Non-pigmented ciliary epithelial cell (primary cell): ENCODE results near the gene SCAPER.

ENCODE experiments used
- DNase-seq: peaks from one replicate; pipeline ENCODE4 v3.0.0-alpha.2; 2010; ENCODE audit warnings: low read depth

SCAPER gene

DNA sequence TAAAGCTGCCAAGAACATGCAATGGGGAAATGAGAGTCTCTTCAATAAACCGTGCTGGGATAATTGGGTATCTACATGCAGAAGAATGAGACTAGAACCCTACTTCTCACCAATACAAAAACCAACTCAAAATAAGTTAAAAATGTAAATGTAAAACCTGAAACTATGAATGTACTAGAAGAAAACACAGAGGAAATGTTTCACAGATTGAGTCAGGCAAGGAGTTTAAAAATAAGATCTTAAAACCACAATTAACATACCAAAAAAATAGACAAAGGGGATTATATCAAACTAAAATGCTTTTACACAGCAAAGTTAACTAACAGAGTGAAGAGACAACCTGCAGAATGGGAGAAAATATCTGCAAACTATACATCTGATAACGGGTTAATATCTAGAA lies 478.2 kb downstream of the SCAPER start:
- DNase-seq: no peak

DNA sequence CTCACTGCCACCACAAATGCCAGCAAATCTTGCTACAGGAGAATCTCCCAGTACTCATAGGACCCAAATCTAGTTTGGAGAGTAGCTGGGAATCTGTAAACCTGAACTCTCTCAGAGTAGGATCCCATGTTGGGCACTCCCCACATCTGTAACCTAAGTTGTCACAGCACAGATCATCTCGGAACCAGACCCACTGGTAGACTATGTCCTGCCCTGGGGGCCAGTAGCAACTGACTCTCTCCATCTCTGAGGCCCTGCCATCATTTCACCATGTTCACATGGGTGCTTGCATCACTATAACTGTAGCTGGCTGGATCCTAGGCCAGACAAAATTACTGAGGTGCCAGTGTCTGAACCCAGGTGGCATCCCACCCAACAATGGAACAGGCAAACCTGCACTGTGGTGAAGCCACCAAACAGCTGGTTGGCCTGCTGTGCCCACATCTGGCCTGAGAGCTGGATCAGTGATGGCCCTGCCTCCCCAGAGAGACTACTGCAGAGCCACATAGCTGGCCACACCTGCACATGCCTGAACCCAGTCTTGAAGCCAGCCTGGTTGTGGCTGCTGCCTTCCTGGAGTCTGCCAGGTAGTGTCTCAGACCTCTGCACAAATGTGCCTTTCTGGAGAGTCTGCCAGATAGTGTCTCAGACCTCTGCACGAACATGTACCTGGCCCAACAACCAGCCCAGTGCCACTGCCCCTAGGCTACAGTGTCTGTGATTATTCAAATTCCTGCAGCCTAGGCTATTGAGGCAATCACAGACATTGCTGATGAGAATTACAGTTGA lies 486.6 kb downstream of the SCAPER start:
- DNase-seq: no peak

DNA sequence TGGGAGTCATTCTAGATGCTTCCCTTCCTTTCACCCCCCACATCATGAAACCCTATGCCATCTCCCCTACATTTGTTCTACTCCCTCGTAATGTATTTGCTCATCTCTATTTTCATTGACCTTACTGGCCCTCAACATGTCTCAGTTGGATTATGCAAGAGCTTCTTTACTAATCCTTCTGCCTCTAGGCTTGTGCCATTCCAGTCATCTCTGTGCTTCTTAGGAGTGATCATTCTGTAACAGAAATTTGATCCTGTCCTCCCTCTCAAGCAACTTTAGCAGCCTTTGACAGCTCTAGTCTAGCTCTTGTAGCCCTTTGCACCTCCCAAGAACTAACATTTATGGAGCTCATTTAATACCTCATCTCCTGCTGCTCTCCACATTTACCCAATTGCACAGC lies 503.9 kb downstream of the SCAPER start:
- DNase-seq: no peak

DNA sequence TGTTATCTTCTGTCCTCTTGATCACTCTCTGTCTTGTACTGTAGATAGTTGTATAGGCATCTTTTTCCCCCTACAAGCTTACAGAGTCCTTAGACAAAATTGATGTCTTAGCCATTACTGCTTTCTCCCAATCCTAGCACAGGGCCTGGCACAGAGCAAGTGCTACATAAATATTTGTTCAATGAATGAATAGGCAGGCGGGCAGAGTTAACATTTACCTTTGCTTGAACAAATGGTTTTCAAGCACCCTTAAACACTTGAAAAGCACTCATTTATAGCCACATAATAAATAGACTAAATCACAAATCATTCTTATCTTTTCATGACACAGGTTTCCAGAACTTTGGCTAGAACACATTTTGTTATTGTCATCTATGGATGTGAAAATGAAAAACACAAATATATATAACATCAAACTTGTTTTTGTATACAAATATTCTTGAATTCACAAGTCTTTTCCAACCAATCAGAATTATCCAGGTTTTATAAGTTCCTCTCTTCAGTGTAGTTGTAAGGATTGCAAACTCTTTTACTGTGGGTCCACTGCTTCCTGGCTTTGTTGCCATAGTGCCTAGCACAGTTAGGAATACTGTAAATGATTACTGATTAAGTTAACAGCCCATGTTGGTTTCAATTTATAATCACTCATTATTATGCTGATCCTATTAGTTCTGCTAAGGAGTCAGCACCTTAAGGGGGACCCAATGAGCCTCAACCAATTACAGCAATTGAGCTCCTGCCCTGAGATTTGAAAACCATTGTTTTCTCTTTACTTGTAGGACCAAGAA lies 506.6 kb downstream of the SCAPER start:
- DNase-seq: no peak

DNA sequence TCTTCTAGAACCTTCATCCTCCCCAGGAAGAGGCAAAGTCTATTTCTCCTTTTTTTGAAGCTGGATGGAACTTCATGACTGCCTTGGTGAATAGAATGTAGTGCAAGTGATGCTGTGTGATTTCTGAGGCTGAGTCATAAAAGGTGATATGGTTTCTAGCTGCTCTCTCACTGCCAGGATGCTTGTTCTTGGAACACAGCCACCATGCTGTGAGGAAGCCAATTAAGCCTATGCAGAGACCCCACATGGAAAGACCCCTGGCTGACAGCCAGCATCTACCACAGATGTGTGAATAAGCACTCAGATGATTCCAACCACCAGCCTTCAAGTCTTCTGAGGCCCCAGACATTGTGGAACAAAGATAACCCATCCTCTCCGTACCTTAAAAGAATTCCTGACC lies 511.5 kb downstream of the SCAPER start:
- DNase-seq: no peak

DNA sequence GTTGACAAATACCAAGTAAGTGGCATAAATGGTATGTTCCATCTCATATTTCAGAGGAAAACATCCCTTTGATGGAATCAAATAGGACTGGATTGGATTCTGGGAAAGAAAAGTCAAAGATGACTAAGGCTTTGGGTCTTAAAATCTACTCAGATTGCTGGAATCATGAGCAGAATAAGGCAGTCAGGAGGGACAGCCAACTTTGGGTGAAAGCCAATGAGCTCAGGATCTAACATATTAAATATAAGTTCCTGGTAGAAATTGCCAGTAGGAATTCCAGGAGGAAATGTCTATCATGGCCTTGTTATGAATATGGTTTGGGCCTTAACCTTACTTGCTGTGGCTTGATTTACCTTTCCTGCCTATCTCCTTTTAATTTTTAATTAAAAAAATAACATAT lies 513.3 kb downstream of the SCAPER start:
- no peak for DNase-seq

DNA sequence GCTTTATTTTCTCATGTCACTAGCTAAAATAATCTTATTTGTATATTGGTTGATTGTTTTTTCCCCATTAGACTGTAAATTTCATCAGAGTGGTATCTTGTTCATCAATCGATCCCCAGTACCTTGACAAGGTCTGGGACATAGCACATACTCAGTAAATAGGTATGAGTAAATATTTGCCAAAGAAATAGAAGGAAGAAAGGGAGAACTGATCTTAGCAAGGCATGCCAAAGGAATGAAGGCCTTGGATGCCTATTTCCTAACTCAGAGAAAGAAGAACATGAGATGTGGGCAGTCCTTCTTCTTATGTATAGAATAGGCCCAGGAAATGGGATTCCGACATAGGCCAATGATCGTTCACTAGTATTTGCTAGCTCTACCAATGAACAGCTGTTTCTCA lies 513.8 kb downstream of the SCAPER start:
- DNase-seq: no peak

DNA sequence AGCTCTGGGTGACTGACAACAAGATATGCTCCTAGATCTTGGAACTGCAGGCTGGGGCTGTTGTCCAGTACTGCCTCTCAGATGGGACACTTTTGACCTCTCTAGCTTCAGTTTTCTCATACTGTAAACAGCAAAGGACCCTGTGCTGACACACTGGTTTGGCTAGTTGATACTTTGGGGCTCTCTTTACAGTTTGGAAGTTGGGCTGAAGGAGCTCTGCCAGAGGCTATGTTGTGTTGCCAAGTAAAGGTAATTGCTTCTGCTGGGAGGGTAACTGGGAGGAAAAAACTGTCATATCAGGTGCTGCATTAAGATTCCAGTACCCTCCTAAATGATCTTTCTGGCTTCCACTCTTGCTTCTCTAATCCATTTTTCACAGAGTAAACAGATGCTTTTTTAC lies 514.6 kb downstream of the SCAPER start:
- no peak for DNase-seq

DNA sequence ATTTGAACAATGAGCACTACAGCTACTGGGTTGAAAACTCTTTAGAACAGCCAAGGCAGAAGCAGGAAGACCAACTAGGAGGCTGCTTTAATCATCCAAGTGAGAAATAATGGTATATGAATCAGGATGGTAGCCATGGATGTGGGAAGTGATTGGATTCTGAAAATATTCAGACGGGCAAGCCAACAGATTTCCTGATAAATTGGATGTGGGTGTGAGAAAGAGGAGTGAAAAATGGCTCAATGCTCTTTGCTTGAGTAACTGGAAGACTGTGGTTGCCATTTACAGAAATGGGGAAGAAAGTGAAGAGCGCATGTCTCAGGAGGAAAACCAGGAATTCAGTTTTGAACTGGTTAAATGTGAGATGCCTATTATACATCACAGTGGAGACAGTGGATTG lies 518.2 kb downstream of the SCAPER start:
- DNase-seq: no peak

DNA sequence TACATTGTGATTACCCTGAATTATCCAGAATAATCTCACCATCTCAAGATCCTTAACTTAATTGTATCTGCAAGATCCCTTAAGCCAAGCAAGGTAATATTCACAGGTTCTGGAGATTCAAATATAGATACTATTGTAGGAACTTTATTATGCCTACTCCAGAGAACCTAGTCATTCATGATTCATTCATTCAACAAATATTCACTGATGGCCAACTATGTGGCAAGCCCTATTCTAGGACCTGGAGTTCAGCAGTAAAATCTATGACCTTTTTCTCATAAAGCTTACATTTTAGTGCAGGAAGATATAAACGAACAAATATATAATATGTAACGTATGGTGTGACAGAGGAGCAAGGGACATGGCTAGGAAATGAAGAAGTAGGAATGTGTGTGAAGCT lies 519.0 kb downstream of the SCAPER start:
- no peak for DNase-seq

DNA sequence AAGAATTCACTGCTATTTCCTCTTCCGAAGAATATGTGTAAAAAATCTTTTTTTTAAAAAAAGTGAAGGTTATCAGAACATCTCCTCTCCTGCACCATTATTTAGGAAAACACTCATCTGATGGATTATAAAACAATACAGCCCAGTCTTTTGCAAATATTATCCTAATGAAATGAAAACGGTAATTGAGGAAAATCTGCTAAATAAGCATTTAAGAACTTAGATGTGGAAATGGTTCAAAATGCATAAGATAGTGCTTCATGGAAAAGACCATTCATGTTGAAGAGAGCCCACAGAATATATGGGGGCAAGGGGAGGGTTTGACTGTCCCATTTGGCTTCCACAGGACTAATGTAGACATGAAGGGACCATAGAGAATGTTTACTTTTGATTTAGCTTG lies 520.7 kb downstream of the SCAPER start:
- no peak for DNase-seq

DNA sequence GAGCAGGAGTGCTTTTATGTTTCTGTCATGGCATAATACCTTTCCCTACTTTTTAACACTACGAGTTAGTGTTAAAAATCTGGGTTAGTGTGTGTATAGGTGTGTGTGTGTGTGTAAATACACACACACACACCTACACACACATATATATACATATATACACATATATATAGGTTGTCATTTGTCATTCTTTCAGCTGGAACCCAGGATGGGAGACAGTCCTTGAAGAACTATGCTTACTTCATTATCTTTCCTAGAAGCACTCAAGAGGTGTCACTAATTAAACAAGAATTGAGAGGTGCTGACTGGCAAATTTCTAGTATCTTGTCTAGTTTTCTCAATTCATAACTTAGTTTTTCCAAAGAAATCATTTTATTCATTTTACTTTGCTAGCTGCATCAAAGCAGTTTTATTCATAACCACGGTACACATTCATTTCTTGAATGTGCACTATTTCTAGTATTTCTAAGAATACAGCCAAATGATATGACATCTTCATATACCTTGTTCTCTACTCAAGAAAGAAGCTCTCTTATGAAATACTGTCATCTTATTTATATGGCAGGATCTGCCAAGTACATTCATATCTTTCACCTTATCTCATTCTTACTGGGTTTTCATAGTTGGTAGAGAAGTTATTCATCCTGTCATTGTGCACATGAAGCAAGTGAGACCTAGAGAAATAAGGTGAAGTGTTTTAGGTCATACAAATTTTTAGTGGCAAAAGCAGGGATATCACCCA lies 522.0 kb downstream of the SCAPER start:
- no peak for DNase-seq

DNA sequence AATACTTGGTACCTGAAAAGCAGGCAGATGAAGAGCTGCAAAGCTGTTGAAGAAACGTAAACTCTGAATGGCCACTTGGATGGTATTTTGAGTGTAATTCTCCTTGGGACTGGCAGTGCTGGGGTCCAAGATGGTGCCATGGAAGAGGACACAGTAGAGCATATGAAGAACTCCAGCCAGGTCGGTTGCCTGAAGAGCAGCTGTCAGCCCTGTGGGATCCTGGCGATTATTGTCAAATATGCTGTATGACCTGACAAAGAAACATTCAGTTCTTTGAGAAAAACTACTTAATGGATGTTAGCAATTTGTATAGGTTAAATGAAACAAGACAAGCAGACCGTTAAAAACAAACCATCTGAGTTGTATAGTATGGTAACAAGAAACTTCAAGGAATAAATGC lies 523.8 kb downstream of the SCAPER start:
- no peak for DNase-seq

DNA sequence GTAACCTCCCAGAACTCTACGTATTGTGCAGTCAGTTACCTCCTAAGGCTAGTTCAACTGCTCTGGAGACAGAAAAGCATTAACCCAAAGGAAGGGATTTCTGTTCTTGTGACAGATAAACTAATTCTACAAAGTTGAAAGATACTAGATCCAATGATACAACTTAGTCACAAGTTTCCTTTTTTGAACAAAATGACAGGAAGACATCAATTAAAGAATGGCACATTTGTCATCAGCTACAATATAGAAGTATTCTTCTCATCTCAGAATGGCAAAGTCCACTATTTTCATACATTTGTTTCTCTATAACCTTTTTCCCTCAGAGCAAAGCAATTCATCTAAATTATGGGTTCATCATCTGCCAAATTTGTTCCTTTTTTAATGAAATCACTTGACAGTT lies 524.9 kb downstream of the SCAPER start:
- no peak for DNase-seq

DNA sequence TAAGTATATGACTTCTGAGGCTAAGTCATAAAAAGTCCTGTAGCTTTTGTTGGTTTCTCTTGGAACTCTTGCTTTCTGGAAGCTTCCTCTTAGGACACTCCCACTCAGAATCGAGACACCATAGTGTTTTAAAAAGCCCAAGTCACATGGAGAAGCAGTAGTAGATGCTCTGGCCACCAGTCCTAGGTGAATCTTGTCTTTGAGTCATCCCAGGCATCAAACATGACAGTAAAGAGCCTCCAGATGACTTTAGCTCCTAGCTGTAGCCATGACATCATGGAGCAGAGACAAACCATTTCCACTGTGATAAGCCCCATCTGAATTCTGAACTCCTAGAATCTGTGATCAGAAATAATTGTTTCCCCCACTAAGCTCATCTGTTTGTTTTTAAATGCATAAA lies 526.4 kb downstream of the SCAPER start:
- no peak for DNase-seq

DNA sequence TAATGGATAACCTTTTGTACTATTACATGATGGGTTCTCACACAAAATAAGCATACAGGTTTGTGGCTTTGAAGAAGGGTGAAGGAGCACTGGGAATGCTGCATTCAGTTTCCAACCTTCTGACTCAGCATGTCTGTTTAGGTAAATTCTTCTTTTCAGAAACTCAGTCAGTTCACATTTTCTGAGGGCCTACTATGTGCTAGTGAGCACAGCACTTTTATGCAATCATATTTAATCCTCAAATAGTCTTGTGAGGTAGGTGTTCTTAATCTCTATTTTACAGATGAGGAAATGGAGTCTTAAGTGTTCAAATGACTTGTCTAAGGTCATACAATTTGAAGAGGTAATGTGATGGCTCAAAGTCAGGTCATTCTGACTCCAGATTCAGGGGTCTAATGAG lies 527.4 kb downstream of the SCAPER start:
- DNase-seq: no peak

DNA sequence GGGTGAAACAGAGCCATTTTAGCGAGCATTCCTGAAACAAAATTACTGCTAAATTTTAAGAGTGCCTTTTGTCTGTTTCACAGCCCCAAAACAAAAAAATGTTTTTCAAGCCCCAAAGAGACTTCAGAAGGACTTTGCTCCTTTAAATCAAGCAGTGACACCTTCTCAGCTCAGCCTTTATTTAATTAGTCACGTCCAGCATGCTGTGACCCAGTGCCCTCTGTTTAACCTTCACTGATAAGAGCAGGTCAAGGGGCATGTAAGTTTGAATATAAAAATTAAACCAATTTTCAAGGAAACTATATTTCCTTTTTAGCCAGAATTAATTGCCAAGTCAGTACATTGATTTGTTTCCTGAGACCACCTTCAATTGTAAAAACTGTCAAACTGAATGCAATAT lies 527.9 kb downstream of the SCAPER start:
- no peak for DNase-seq

DNA sequence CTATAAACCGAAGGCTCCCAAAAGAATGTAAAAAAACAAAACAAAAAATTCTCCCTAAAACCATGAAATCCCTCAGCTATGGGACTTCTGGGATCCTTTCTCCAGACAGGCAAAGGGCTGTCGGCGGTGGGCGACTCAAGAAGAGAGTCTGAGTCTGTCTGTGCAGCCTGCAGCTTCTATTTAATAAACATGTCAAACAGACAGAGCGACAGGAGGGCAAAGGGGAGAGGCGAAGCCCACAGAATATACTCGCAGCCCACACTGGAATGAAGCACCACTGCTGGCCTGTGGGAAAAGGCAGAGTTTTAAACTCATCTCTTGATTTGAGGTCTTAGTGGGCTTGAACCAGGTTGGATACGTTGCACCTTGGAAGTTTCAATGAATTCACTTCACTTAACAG lies 528.3 kb downstream of the SCAPER start:
- DNase-seq: no peak

DNA sequence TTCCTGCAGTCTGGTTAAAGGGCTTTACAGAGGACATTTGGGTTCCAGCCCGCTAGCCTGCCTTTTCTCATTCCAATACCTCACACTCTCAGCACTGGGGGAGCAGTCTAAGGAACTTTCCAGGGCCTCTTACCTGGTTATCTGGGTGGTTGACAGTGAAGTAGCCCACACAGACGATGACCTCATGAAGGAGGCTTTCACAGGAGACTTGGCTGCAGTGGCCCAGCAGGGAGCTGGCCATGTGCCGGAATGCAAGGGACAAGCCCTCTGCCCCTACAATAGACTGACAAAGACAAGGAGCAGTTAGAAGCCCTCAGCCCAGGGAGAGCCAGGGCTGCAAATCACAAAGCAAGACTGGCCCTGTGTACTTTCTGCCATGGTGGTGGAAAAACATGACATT lies 529.1 kb downstream of the SCAPER start:
- no peak for DNase-seq

DNA sequence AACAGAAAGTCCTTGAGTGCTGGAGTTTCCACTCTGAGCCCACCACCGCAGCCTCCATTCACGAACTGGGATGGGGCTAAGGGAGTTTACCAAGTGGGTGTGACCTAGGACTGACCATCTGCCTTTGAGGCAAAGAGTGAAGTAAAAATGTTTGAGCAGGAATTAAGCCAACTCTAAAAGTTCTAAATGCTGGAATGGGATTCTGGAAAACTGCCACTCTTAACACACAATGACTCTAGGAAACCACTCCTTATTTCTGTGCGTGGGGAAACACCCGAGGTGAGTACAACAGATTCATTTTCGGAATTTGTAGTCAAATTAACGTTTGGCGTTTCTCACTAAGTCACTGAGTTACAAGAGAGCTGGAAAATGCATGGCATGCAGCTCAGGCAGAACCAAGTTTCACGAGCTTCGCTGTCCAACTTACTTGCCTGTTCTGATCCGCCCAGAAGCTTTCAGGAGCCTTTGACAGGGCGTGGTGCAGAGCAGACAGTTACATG lies 537.0 kb downstream of the SCAPER start:
- DNase-seq: no peak

DNA sequence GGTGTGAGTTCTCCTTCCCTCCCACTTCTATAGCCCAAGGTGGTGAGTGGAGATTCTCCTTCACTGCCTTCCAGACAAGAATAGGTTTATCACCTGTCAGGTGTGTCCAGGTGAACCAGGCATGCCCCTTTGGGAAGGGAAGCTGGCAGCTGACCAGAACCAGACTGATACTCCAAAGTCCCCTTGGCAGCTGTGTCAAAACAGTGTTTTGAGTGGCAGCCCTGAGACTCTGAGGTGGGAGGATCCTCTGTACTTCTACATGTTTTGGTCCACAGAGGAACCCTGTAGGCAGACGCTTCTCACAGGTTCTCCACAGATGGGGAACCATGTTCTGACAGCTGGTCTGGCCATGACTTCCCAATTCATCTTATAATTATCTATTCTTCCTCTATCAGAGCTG lies 538.4 kb downstream of the SCAPER start:
- DNase-seq: no peak

DNA sequence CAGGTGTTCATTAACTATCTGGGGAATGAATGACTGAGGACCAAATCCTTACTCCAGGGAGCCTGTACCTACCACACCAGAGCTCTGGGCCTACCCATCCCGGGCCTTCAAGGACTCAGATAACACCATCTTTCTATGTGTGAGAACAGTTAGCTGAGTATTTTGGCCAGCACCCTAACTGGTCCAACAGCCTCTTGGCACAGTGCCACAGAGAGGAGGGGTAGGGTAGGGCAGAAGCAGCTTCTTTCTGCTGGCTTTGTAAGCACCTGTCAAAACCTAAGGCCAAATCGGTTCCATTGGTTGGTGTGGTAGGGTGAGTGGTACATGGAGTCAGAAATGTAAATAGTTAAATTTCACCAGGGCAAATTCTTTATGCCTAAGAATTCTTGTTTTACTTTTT lies 541.9 kb downstream of the SCAPER start:
- DNase-seq: no peak

DNA sequence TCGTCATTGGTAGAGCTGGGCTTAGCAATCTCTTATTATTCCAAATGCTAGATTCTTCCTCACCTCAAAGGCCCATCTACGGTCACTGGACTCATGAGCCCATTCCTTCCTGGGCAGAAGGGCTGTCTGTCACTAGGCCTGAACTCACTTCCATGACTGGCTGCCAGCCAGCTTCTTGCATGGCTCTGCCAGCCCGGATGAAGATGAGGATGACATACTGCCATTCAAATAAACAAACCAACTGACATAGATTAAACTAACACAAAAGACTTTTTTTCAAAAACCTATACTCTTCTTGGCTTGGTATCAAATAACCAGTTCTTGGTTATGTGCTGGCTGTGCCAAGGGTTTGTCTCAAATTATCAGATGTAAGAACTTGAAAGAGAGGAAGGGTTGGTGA lies 544.7 kb downstream of the SCAPER start:
- no peak for DNase-seq
